Middle frontal gyrus (tissue), 1 donor: ENCODE data around the gene TNIP2.
"Not testable (repeated sequence)": the region's sequence is repeated elsewhere in the genome, so short reads cannot be mapped to it uniquely, and the experiment has no call there.

ENCODE experiments used
- DNase-seq: peaks from one replicate; pipeline ENCODE4 v3.0.0-alpha.2; 2015; ENCODE audit warnings: low spot score; ENCODE audit errors: extremely low spot score

The TNIP2 gene

DNA sequence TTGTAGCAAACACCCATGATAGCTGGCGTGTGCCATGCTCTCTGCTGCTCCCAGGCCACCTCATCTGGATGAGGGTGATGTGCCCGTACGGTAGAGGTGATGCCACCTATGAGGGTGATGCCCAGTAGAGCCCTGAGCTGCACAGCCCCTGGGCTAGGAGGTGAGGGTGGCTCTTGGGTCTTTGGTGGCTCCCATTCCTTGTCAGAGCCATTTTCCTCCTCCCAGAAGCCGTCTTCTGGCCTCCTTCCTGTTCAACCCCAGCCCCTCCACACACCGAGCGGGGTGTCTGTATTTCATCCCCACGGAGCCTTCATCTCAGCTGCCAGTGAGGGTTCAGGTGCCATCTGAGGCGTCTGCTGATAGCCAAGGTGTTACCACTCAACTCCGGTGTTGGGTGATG lies 12.0 kb upstream of the TNIP2 start:
- DNase-seq, result no peak

DNA sequence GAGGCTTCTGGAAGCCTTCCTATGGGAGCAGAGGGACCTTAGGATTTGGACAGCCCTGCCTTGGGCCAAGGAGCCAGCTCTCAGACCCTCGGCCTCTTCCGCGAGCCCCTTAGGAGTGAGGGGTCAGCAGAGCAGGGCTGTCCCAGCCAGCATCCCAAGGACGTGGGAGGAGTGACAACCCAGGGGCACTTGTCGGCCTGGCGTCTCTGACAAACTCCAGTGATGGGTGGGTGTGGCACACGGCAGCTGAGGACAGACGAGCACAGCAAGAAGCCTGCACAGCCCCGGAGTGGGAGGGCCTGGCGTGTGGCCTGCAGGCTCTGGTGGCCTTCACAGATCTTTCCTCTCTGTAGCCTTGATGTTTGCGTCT lies 11.6 kb upstream of the TNIP2 start:
- DNase-seq, result no peak

DNA sequence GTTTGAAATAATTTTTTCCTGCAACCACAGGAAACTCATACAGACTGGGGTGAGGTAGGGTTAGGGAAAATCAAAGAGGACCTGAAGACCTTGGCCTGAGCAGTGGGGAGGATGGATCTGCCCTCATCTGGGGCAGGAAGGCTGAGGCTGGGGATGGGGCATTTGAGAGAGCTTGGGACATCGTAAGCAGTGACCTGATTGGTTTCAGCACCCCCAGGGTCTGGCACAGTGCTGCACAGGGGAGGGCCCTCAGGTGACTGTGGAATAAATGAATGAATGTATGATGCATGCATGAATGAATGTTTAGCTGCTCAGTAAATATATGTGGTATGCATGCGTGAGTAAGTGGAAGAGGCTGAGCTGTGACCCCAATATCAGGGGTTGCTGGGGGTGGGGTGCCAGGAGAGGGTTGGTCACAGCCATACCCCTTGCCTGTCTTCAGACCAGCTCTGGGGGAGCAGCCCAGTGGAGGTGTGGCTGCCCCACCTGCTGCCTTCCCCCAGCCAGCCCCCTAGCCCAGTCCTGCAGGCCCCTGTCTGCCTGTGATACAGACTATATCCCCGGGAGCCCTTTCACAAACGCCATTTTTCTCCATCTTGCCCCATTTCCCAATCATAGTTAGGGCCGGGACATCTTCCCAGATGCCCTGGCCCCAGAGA lies 11.0 kb upstream of the TNIP2 start:
- no peak for DNase-seq

DNA sequence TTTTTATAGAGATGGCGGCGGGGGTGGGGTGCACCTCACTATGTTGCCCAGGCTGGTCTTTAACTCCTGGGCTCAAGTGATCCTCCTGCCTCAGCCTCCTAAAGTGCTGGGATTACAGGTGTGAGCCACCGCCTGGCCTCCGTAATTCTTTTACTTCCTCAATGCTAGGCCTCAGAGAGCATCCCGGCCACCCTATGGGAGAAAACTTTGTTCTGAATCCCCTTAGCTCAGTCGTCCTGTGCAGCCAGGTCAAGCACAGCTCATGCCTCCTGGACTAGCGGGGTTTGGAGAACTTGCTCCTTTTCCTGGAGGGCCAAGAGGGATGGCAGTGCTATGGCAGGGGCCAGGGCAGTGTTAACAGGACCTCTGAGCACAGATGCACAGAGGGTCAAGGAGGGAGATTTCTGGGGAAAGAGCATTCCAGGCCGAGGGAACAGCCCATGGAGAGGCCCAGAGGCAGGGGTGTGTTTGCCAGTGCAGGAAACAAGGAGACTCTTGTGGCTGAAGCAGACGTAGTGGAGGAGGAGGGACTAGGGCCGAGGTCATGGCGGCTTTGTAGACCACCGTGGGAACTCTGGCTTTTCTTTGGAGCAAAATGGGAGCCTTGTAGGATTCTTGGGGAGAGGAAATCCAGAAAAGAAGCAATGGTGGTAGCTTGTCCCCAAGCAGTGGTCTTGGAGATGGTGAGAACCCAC lies 9.8 kb upstream of the TNIP2 start:
- no peak for DNase-seq

DNA sequence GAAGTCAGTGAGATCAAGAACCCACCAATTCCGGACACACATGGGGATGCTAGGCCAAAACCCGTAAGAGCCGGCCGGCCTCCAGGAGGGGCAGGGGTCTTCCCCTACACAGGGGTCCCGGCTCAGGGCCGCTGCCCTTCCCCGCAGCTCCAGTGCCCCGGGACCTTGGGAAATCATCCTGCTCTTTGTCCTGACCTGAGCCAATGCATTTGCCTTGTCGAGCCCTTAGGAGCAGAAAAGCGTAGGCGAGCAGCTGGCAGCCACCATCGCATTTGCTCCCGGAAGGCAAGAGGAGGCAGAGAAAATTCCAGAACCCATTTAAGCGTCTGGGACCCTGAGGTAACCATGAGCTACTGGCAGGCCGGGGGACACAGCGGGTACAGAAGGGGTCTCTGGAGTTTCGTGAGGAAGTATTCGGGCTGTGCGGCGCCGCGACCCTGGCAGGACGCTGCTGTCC lies 7.4 kb upstream of the TNIP2 start:
- no peak for DNase-seq

DNA sequence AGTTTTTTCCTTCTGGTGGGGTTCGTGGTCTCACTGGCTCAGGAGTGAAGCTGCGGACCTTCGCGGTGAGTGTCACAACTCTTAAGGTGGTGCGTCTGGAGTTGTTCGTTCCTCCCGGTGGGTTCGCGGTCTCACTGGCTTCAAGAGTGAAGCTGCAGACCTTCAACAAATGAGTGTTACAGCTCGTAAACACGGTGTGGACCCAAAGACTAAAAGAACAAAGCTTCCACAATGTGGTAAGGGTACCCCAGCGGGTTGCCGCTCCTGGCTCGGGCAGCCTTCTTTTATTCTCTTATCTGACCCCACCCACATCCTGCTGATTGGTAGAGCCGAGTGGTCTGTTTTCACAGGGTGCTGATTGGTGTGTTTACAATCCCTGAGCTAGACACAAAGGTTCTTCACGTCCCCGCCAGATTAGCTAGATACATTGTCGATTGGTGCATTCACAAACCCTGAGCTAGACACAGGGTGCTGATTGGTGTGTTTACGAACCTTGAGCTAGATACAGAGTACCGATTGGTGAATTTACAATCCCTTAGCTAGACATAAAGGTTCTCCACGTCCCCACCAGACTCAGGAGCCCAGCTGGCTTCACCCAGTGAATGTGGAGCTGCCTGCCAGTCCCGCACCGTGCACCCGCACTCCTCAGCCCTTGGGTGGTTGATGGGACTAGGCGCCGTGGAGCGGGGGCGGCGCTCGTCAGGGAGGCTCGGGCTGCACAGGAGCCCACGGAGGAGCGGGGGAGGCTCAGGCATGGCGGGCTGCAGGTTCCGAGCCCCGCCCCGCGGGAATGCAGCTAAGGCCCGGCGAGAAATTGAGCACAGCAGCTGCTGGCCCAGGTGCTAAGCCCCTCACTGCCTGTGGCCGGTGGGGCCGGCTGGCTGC lies 6.6 kb upstream of the TNIP2 start:
- DNase-seq, result not testable (repeated sequence)

DNA sequence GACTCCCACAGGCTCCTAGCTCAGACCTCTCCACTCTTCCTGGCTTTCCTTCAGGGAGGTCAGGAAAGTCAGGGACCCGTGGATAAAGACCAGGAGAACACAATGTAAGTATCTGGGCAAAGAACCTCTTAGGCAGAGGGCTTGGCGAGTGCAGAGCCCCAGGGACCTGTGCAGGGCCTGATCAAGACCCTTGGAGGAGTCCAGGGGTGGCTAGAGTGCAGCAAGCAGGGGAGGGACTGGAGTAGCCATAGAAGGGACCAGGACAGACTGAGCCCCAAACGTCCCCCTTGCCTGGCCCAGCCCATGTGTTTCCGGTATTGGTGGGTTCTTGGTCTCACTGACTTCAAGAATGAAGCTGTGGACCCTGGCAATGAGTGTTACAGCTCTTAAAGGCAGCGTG lies 5.9 kb upstream of the TNIP2 start:
- no peak for DNase-seq

DNA sequence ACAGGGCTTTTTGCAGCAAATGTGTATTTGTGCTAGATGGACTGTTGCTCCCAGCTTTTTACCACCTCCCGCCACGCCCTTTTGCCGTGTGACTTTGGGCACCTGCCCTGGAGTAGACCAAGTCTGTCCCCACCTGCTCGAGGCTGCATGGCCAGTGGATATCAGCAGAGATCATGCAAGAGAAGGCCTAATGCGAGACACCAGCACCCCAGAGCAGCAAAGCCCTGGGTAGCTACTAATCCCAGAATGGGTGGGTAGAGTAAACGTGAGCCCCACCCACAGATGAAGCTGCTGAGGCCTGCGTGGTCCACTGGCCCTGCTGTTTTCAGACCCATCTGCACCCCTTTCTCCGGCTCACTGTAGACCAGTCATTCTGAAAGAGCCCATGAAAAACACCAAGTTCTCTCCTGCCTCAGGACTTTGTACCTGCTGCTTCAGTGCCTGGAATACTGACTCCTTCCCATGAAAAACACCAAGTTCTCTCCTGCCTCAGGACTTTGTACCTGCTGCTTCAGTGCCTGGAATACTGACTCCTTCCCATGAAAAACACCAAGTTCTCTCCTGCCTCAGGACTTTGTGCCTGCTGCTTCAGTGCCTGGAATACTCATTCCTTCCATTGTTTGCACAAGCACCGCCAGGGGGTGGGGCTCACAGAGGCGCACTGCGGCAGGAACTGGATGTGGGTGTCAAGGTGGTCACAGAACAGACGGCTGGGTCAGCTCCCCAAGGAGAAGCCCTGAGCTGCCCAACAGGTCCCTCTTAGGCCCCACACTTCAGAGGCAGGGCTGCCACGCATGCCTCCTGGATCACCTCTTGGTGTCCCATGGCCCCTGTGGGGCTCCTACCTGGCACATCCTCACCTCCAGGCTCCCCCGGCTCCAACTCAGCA lies 5.1 kb upstream of the TNIP2 start:
- no peak for DNase-seq

DNA sequence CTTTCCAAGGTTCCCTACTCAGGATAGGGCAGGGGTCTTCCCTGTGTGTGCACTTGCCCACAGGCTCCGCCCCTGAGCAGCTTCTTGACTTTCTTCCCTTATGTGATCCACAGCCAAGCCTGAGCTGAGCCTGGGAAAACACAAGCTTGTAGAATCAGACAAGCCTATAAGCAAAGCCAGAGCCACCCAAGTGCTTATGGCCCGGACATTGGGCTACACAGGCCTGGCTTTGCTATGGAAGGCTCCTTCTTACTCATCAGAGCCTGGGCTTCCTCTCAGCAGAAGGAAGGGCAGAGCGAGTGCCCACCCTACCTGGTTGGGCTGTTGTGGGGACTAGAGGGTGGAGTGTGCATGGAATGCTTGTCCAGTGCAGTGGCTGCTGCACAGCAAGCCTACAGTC lies 1.3 kb upstream of the TNIP2 start:
- no peak for DNase-seq

DNA sequence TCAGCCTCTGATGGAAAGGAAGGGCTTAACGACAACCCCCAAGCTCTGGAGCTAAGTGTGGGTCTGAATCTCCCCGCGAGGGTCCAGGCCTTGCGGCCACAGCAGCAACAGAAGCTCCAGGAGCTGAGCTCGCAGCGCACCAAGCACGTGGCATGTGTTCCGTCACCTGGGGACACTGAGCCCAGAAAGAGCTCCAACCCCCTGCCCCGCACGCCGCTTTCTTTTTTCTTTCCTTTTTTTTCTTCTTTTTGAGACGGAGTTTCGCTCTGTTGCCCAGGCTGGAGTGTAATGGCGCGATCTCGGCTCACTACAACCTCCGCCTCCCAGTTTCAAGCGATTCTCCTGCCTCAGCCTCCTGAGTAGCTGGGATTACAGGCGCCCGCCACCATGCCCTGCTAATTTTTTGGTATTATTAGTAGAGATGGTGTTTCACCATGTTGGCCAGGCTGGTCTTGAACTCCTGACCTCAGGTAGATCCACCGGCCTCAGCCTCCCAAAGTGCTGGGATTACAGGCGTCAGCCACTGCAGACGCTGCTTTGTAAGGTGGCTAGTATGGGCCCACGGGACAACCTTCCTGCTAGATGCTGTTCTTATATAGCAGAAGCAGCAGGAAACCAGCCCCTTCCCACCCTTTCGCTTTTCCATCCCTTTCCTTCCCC lies 685 bp upstream of the TNIP2 start:
- DNase-seq, result no peak

DNA sequence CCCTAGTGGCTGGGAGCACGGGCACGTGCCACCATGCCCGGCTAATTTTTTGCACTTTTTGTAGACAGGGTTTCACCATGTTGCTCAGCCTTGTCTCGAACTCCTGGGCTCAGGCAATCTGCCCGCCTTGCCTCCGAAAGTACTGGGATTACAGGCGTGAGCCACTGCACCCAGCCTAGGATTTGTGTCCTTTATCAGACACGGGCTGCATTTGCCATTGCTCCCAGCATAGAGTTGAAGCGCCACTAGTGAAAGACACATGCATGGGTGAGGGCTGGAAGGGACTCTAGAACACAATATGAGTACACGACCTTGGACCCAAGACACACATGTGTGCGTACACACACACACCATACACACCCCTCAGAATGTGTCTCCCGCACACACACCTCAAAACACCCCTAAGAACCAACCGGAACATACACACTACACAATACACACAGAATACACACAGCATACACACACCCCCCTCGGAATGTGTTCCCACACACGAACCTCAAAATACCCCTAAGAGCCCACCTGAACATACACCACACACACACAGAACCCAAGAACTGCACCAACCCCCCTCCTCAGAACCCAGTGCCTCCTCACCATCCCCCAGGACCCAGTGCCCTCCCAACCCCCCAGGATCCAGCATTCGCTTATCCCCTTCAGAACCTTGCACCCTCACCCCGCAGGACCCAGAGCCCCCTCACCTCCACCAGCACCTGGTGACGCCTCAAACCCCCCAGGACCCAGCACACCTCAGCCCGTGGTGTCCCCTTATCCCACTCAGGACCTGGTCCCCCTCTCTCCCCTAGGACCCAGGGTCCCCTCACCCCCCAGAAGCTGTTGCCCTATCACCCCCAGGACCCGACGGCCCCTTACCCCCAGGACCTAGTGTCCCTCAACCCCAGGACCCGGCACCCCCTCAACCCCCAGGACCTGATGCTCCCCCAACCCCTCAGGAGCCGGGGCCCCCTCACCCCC lies 1.0 kb downstream of the TNIP2 start:
- DNase-seq, result no peak

DNA sequence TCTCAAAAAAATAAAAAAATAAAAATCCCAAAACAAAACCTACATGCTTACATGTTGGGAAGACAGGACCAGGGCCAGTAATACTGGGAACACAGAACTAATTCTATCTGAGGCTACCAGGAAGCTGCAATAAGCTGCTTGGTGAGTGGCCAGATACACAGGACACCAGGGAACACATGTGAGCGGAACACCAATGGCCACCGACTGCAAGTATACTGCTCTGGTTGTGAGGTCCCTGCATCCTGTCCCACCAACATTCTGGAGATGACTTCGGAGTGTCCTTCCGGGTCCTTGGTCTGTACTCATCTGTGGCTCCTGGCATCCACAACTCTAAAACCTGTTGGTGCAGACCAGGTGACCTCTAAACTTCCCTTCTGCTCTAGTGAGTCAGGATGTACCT lies 2.7 kb downstream of the TNIP2 start:
- DNase-seq, result no peak

DNA sequence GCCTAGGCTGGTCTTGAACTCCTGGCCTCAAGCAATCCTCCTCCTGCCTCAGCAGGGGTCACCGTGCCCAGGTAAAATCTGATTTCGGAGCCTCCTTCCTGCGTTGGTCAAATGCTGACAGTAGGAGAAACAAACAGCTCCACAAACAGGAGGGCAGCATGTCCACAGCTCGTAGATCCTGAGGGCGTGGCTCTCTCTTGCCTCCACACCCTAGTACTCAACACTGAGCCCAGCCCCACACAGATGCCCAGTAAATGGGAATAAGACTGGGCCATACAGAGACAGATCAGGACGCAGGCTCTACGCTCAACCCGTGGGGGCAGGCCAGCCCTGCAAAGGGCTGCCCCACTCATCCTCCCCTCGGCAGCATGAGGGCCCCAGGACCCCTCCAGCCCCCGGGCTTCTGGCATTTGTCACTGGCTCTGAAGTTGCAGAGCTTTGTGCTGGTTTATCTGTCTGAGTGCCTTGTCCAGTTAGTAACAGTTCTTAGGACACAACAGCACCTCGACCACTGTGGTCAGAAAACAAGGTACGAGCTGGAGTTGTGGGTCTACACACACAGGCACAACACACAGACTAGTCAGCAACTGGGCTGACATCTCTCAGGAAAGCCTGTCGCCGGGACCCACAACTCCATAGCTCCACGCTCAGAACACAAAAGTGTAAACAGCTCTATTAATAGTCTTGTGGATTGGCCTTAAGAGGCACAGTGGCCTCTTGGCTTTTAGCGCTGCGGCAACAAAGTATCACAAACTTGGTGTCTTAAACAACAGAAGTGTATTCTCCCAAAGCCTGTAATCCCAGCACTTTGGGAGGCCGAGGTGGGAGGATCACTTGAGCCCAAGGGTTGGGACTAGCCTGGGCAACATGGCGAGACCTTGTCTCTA lies 5.2 kb downstream of the TNIP2 start:
- no peak for DNase-seq

DNA sequence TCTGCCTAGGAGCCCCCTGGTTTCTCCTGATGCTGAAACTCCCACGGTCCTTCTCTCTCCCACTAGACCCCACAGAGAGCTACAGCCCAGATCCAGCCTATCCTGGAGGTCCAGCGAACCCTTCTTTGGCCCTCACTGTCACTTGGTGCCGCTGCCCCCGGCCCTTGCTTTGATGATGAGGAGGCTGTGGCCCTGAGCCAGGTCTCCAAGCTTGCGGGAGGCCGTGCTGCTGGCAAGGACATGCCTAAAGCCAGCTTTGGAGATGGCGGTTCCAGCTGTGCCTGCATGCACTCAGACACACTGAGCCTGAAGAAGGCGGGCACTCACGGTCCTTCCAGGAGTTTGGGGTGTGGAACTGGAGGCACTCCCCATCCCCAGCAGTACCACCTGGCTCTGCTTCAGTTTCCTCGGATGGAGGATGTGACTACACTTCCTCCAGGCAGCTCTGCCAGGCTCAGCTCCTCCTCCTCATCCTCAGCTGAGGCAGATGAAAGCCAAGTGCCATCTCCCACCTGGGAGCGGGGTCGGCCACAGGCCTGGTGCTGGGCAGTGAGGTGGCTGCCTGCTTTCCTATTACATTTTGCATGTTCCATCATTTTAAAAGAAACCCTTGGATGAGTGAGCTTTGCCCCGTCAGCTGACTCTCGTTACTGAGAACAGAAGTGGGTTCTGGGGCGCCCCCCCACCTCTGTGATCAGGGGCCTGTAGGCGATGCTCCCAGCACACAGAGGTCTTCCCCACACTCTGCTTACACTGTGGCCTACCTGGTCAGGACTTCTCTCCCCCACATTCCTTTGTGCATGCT lies 9.0 kb downstream of the TNIP2 start:
- DNase-seq, result no peak

DNA sequence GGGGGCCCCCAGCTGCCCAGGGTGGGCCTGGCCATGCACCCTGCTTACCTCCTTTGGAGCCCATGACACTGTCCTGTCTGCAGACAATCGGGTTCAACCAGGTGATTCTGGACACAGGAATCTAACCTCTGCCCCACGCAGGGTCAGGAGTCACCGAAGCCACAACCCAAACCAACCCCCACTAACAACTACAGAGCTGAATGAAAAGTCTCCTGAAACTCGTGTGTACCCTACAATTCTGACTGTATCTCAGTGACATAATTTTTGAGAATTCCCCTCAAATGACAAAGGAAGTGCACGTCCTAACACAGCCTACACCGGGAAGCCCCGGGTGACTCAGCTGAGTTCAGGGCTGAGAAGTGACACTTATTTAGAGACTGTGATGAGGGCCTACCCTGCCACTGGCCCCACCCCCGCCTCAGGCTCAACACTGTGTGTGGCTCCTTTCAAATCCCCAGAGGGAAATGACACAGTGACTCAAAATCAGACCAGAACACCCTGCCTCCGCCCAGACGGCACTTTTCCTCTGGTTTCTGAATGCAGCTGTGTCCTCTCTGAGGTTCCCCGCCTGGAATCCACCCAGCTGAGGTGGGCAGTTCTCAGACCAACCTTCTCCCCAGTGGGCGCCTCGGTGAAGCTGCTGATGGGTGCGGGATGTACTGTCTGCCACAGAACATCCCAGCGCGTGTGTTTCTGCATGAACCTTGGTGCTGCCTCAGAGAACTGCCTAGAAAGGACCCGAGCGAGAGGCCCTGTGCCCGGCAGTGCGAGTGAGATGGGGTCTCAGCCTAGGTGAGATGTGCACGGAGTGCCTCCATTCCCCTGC lies 9.9 kb downstream of the TNIP2 start:
- no peak for DNase-seq

DNA sequence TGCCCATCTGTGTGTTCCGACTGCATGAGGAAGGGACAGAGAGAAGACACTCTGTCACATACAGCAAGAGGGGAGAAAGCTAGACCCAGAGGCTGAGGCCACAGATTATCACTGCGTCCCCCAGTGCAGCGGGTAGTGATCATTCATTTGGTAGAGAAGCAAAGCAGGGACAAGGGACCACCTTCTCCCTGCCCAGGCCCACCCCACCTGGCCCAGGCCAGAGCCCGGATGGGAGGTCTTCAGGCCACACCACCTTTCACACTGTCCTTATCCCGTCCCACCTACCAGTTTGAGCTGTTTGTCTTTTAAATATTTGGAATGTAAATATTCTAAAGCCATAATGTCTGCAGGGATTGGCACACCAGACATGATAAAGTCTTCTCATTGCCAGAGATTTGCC lies 10.6 kb downstream of the TNIP2 start:
- DNase-seq, result no peak
